ENCODE measurements around the gene CDON.

The CDON gene

DNA sequence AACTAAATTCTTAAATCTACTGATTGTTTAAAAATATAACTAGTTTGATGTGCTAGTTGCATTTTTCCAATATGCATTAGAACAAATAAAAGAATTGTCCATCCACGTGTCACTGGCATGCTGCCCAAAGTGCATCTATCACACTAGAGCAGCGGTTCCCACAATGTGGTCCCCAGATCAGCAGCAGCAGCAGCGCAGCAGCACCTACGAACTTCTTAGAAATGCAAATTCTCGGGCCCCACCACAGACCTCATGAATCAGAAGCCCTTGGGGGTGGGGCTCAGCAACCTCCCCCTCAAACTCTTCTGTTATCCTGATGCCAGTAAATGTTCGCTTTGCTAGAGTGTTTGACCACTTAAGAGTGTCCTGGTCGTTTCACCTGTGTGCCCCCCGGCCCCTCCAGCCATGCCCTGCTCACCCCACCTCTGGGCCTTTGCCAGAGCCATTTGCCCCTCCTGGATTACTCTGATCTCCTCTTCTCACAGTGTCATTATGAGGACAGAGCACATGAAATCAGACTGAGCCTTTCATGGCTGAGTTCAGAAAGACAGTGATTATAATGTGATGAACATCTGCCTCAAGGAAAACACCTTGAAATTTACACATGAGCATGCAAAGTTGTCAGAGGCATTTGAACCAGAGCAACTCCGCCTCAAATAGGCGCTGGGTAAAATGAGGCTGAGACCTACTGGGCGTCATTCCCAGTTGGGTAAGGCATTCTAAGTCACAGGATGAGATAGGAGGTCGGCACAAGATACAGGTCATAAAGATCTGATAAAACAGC, 129.4 kb downstream of the CDON start:
- no peak for FAIRE-seq
- TF ChIP-seq TAF1 (IDR thresholded peaks at IDR 0.05; ENCODE audit: low read depth, low read length) (no peak), PAX5 (IDR thresholded peaks at IDR 0.05; ENCODE audit: insufficient read depth, low read length, severe bottlenecking) (no peak), POLR2A (IDR thresholded peaks at IDR 0.05; ENCODE audit: low read depth, low read length) (no peak), SPI1 (IDR thresholded peaks at IDR 0.05; ENCODE audit: low read depth, low read length) (no peak), POLR2AphosphoS5 (IDR thresholded peaks at IDR 0.05; ENCODE audit: low read depth, low read length) (no peak), POU2F2 (IDR thresholded peaks at IDR 0.05; ENCODE audit: low read depth, low read length) (no peak)
- no peak for DNase-seq (ENCODE audit: insufficient read length, low spot score)

DNA sequence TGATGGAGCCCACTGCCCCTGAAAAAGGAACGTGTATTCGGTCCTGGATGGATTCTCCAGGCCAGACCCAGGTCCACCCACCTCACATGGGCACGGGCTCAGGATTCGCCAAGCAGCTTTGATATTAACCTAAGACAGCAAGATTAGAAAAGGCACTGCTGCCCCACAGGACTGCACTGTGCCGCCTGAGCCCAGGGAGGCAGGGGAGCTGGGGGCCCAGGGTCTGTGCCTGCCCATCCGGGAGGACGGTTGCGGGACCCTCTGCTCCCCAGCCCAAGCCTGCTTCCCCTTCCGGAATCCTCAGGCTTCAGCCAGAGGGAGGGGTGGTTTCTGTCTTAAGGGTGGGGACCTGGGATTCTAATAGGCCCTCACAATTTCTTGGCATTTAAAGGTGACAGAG, 130.4 kb downstream of the CDON start:
- no peak for TF ChIP-seq POLR2A (IDR thresholded peaks at IDR 0.05; ENCODE audit: low read depth, low read length)
- TF ChIP-seq SPI1 (IDR thresholded peaks at IDR 0.05; ENCODE audit: low read depth, low read length), result no peak
- no peak for TF ChIP-seq PAX5 (IDR thresholded peaks at IDR 0.05; ENCODE audit: insufficient read depth, low read length, severe bottlenecking)
- no peak for TF ChIP-seq POLR2AphosphoS5 (IDR thresholded peaks at IDR 0.05; ENCODE audit: low read depth, low read length)
- TF ChIP-seq POU2F2 (IDR thresholded peaks at IDR 0.05; ENCODE audit: low read depth, low read length), result no peak
- no peak for TF ChIP-seq TAF1 (IDR thresholded peaks at IDR 0.05; ENCODE audit: low read depth, low read length)
- DNase-seq (ENCODE audit: insufficient read length, low spot score) (no peak), FAIRE-seq (no peak)

DNA sequence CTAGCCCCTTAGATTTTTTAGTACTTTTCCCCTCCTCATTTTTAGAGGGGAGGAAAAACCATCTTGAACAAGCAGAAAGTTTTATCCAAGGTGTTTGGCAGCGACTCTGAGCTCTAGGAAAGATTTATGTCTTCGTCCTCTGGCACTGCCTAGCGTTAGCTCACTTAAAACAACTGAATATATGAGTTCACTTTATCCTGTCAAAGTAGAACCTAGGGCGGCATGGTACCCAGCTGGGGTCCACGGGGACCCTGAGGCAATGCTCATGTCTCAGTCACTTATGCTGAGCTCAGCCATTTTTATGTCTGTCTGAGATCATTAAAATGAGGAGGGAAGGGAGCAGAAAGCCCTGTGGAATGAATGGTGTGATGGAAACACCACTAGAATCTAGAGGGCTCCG, 131.0 kb downstream of the CDON start:
- FAIRE-seq (no peak), DNase-seq (ENCODE audit: insufficient read length, low spot score) (no peak)
- TF ChIP-seq PAX5 (IDR thresholded peaks at IDR 0.05; ENCODE audit: insufficient read depth, low read length, severe bottlenecking), result no peak
- no peak for TF ChIP-seq POU2F2 (IDR thresholded peaks at IDR 0.05; ENCODE audit: low read depth, low read length)
- TF ChIP-seq SPI1 (IDR thresholded peaks at IDR 0.05; ENCODE audit: low read depth, low read length), result no peak
- TF ChIP-seq TAF1 (IDR thresholded peaks at IDR 0.05; ENCODE audit: low read depth, low read length), result no peak

DNA sequence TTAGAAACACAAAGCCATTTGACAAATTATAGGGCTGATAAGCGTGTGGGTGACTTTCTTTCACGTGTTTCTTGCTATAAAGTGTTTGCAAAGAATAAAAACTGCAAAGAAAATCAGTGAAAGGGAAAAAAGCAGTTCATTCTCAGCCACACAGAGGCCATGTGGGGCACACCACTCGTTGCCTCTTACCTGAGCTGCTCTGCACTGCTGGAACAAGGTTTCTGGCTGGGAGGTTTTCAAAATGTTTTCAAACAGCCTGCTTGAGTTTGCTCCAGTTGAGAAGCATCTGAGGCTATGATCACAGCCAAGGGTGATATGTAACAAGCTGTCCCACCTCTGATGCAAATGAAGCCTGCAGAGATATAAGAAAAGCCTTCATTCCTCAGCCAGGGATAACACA, 131.6 kb downstream of the CDON start:
- DNase-seq (ENCODE audit: insufficient read length, low spot score) (no peak), FAIRE-seq (no peak)
- TF ChIP-seq POLR2AphosphoS5 (IDR thresholded peaks at IDR 0.05; ENCODE audit: low read depth, low read length) (no peak), SPI1 (IDR thresholded peaks at IDR 0.05; ENCODE audit: low read depth, low read length) (no peak)

DNA sequence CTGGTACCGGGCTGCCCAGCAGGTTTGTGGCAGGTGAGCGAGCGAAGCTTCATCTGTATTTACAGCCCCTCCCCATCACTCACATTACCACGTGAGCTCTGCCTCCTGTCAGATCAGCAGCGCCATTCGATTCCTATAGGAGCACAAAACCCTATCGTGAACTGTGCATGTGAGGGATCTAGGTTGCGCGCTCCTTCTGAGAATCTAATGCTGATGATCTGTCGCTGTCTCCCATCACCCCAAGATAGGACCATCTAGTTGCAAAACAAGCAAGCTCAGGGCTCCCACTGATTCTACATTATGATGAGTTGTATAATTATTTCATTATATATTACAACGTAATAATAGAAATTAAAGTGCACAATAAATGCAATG, 132.6 kb downstream of the CDON start:
- FAIRE-seq (no peak), DNase-seq (ENCODE audit: insufficient read length, low spot score) (no peak)
- TF ChIP-seq TAF1 (IDR thresholded peaks at IDR 0.05; ENCODE audit: low read depth, low read length), result no peak
- TF ChIP-seq POLR2A (IDR thresholded peaks at IDR 0.05; ENCODE audit: low read depth, low read length), result no peak
- no peak for TF ChIP-seq POU2F2 (IDR thresholded peaks at IDR 0.05; ENCODE audit: low read depth, low read length)
- no peak for TF ChIP-seq SPI1 (IDR thresholded peaks at IDR 0.05; ENCODE audit: low read depth, low read length)

DNA sequence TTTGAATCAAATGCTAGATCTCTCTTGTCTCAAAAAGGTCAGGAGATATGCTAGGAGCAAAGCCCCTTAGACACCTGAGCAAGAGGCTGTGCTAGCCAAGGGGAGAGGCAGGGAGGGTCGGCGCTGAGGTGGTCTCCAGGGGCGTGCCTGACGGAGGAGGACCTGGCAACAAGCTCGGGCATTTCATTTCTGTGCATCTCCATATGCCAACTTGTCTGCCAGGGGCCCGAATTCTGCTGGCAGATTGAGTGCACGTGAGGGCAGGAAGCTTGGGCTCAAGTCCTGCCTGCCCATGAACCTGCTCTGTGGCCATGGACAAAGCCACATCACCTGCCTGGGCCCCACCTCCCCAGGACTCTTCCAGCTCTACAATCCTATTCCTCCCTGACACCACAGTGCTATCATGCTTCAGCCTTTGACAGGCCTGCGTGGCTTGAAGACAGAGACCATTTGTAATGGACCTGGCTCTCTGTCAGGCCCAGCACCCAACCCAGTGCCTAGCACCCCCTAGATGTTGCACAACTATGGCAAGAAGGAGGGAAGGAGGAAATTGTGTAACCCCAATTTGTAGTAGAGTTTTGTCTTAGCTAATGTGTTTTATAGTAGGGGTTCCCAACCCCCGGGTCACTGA, 133.1 kb downstream of the CDON start:
- FAIRE-seq, result no peak
- no peak for TF ChIP-seq POU2F2 (IDR thresholded peaks at IDR 0.05; ENCODE audit: low read depth, low read length)

DNA sequence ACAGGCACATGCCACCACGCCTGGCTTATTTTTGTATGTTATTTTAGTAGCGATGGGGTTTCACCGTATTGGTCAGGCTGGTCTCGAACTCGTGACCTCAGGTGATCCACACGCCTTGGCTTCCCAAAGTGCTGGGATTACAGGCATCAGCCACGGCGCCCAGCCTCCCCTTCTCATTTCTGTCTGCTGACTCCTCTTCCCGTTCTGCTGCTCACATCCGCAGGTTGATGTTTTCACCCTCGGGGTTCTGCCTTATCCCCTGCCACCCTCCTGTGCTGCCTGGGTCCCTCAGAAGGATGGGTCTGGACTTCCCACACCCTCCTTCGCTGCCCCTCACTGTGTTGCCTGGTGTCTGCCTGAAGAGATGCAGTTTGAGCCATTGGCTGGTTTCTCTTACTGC, 136.0 kb downstream of the CDON start:
- no peak for FAIRE-seq
- no peak for TF ChIP-seq POU2F2 (IDR thresholded peaks at IDR 0.05; ENCODE audit: low read depth, low read length)
- DNase-seq (ENCODE audit: insufficient read length, low spot score), result no peak

More for the DNA sequence above, 133.1 kb downstream of the CDON start:
- DNase-seq (ENCODE audit: insufficient read length, low spot score), result no peak

DNA sequence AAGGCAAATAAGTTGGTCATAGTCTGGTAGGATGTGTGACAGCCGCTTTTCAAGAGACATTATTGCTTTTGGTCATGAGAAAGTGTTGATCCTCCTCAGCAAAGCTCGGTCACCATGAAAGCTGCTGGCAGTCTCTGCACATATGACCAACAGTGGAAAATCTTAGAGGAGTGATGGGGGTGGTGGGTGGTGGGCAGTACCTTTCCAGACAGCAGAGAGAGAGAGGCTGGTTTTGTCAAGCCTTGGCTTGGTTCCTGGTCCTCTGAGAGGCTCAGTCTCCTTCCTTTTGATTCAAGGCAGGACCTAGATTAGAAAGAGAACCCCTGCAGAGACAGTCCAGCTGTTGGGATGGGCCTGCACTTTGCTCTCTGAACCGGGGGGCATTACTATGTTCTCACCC, 136.9 kb downstream of the CDON start:
- TF ChIP-seq PAX5 (IDR thresholded peaks at IDR 0.05; ENCODE audit: insufficient read depth, low read length, severe bottlenecking) (no peak), POU2F2 (IDR thresholded peaks at IDR 0.05; ENCODE audit: low read depth, low read length) (no peak), POLR2AphosphoS5 (IDR thresholded peaks at IDR 0.05; ENCODE audit: low read depth, low read length) (no peak), SPI1 (IDR thresholded peaks at IDR 0.05; ENCODE audit: low read depth, low read length) (no peak), TAF1 (IDR thresholded peaks at IDR 0.05; ENCODE audit: low read depth, low read length) (no peak), POLR2A (IDR thresholded peaks at IDR 0.05; ENCODE audit: low read depth, low read length) (no peak)
- FAIRE-seq (no peak), DNase-seq (ENCODE audit: insufficient read length, low spot score) (no peak)

DNA sequence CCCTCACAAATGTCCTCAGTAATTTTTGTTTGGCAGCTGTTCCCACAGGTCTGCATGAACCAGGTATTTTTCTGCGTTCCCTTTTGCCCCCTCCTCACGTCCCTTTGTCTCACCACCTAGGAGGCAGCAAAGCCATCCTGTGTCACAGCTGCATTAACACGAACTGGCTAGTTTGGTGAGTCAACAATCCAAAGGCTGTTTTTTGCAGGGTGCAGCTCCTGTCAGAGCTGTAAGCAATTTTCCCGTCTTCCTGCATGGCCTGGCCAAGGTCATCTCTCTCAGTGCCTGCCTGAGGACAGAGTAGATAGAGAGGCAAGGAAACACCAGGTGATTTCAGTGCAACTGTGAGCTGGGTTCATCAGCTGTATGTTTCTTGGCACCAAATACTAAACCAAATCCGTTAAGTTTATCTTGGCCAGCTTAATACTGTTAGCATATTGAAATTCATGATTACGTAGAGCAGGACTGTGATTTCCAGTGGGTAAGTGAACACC, 137.4 kb downstream of the CDON start:
- TF ChIP-seq TAF1 (IDR thresholded peaks at IDR 0.05; ENCODE audit: low read depth, low read length), result no peak
- DNase-seq (ENCODE audit: insufficient read length, low spot score) (no peak), FAIRE-seq (peak; percentile 9)

DNA sequence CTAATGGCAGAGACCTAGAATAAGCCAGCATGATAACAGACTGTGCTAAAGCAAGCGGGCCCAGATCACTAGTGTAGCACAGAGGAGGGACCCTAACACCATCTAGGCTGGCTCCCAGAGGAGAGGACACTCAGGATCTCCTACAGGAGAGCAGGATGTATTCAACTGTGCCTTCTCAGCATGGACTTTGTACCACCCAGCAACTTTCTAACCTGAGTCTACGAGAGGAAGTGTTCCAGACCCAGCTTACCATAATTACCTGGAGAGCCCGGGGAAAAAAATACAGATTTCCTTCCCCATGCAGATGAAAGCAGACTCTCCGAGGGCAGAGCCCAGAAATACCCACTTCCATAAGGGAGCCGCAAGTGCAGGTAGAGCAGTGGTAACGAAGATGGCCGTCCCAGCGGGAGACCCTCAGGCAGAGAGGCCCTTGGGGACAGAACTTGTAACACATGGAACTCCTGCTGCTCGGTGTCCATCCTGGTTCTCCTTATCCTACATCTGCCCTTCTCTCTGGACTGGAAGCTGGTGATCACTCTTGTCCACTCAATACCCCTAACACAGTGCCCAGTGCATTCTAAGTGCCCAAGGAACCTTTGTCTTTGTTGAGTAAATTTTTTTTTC, 138.2 kb downstream of the CDON start:
- DNase-seq (ENCODE audit: insufficient read length, low spot score), result no peak
- TF ChIP-seq POU2F2 (IDR thresholded peaks at IDR 0.05; ENCODE audit: low read depth, low read length), result no peak
- no peak for TF ChIP-seq TAF1 (IDR thresholded peaks at IDR 0.05; ENCODE audit: low read depth, low read length)
- TF ChIP-seq PAX5 (IDR thresholded peaks at IDR 0.05; ENCODE audit: insufficient read depth, low read length, severe bottlenecking), result no peak
- TF ChIP-seq POLR2A (IDR thresholded peaks at IDR 0.05; ENCODE audit: low read depth, low read length), result no peak
- TF ChIP-seq SPI1 (IDR thresholded peaks at IDR 0.05; ENCODE audit: low read depth, low read length), result no peak
- no peak for TF ChIP-seq POLR2AphosphoS5 (IDR thresholded peaks at IDR 0.05; ENCODE audit: low read depth, low read length)
- no peak for FAIRE-seq

Data from GM12891 (cell line).